ENCODE data around the gene P3H3. TPM values are rescaled to one million over a fixed set of nuclear protein-coding genes. Genes with fewer than 3 reads are reported as not detected.

P3H3 gene
- total and polyA plus RNA-seq, 9 of the 15 experiments (the other 6 are each of a cell fraction or from before 2014, with no cell fraction given) = 0.03 to 15.0 (median 4.8) TPM

GRCh38 chr12:6851921-6852650, 23.9 kb downstream of the P3H3 start, which contains the start of gene USP5 (continued):
- TF ChIP-seq E2F1 (CRISPR knock-in tag; IDR thresholded peaks at IDR 0.05) = no peak
- TF ChIP-seq RBM22 (IDR thresholded peaks at IDR 0.05; ENCODE audit: low read depth, low read length, poor library complexity, severe bottlenecking) = no peak
- peak; percentile 56 to 91 (median 76) for TF ChIP-seq YY1 (IDR thresholded peaks at IDR 0.05; ENCODE audit: borderline replicate concordance in 1 of 3, control insufficient read depth in 1 of 3, extremely low read depth in 1 of 3, insufficient read depth in 3 of 3, insufficient read length in 1 of 3, insufficient replicate concordance in 2 of 3, low read depth in 1 of 3, low read length in 2 of 3)
- no peak for TF ChIP-seq NBN (IDR thresholded peaks at IDR 0.05; ENCODE audit: low read depth)
- TF ChIP-seq ZNF239 (CRISPR knock-in tag; IDR thresholded peaks at IDR 0.05) = peak; percentile 84
- peak; percentile 95; the same call in 1 of the 2 replicates for TF ChIP-seq ZNF76 (CRISPR knock-in tag; IDR thresholded peaks at IDR 0.05; ENCODE audit: borderline replicate concordance)
- no peak for TF ChIP-seq HMGXB4 (CRISPR knock-in tag; IDR thresholded peaks at IDR 0.05)
- TF ChIP-seq GMEB1 (CRISPR knock-in tag; IDR thresholded peaks at IDR 0.05) = peak; percentile 82
- 0 out of 2 replicates have a peak, but pooled peaks have one; percentile 1 for TF ChIP-seq HMBOX1 (IDR thresholded peaks at IDR 0.05)
- 0 out of 2 replicates have a peak, but pooled peaks have one; percentile 28 for TF ChIP-seq HOMEZ (CRISPR knock-in tag; IDR thresholded peaks at IDR 0.05)
- 0 out of 2 replicates have a peak, but pooled peaks have one; percentile 58 for TF ChIP-seq LCOR (CRISPR knock-in tag; IDR thresholded peaks at IDR 0.05)
- peak; percentile 98 for TF ChIP-seq CREB3L1 (IDR thresholded peaks at IDR 0.05; ENCODE audit: borderline replicate concordance, low read depth)
- no peak for TF ChIP-seq RCOR1 (IDR thresholded peaks at IDR 0.05; ENCODE audit: borderline replicate concordance in 1 of 2, low read depth in 2 of 2, low read length in 2 of 2)

Measured in K562 (cell line).